ENCODE results near the gene MTCL3.
A peak's percentile ranks its signal among the peaks of the same experiment; 100 is the strongest.

The MTCL3 gene

GRCh38 chr6:127514773-127515227, 4.3 kb downstream of the MTCL3 start (continued):
- TF ChIP-seq ATF1 (CRISPR knock-in tag; IDR thresholded peaks at IDR 0.05), result no peak
- TF ChIP-seq, protein P1, sequence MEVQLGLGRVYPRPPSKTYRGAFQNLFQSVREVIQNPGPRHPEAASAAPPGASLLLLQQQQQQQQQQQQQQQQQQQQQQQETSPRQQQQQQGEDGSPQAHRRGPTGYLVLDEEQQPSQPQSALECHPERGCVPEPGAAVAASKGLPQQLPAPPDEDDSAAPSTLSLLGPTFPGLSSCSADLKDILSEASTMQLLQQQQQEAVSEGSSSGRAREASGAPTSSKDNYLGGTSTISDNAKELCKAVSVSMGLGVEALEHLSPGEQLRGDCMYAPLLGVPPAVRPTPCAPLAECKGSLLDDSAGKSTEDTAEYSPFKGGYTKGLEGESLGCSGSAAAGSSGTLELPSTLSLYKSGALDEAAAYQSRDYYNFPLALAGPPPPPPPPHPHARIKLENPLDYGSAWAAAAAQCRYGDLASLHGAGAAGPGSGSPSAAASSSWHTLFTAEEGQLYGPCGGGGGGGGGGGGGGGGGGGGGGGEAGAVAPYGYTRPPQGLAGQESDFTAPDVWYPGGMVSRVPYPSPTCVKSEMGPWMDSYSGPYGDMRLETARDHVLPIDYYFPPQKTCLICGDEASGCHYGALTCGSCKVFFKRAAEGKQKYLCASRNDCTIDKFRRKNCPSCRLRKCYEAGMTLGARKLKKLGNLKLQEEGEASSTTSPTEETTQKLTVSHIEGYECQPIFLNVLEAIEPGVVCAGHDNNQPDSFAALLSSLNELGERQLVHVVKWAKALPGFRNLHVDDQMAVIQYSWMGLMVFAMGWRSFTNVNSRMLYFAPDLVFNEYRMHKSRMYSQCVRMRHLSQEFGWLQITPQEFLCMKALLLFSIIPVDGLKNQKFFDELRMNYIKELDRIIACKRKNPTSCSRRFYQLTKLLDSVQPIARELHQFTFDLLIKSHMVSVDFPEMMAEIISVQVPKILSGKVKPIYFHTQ (CRISPR knock-in tag; IDR thresholded peaks at IDR 0.05), result 0 out of 2 replicates have a peak, but pooled peaks have one; percentile 61

- no peaks in the 10 kb centered on the region for H3K9me3 Mint-ChIP-seq
- ATAC-seq (no peak), DNase-seq (ENCODE audit: low spot score) (no peak)
- ChIA-PET CTCF (interaction anchor here (1.2 to 4.0 kb wide), 7 partner anchors 14 to 223 kb away, joined by 6 to 106 read pairs (median 33); partner anchors contain the start of gene KIAA0408), POLR2A (interaction anchor here (2.0 to 3.1 kb wide), 2 partner anchors 31 to 55 kb away, joined by 10 to 24 read pairs; partner anchors contain the start of gene KIAA0408)
- H3K4me3 Mint-ChIP-seq, result peak overlapping the region; percentile 92
- H3K4me1 Mint-ChIP-seq, result peaks cover 27% of the 10 kb centered on the region
- TF ChIP-seq, protein P2, sequence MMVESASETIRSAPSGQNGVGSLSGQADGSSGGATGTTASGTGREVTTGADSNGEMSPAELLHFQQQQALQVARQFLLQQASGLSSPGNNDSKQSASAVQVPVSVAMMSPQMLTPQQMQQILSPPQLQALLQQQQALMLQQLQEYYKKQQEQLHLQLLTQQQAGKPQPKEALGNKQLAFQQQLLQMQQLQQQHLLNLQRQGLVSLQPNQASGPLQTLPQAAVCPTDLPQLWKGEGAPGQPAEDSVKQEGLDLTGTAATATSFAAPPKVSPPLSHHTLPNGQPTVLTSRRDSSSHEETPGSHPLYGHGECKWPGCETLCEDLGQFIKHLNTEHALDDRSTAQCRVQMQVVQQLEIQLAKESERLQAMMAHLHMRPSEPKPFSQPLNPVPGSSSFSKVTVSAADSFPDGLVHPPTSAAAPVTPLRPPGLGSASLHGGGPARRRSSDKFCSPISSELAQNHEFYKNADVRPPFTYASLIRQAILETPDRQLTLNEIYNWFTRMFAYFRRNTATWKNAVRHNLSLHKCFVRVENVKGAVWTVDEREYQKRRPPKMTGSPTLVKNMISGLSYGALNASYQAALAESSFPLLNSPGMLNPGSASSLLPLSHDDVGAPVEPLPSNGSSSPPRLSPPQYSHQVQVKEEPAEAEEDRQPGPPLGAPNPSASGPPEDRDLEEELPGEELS (CRISPR knock-in tag; IDR thresholded peaks at IDR 0.05), result no peak
- TF ChIP-seq, protein P3, sequence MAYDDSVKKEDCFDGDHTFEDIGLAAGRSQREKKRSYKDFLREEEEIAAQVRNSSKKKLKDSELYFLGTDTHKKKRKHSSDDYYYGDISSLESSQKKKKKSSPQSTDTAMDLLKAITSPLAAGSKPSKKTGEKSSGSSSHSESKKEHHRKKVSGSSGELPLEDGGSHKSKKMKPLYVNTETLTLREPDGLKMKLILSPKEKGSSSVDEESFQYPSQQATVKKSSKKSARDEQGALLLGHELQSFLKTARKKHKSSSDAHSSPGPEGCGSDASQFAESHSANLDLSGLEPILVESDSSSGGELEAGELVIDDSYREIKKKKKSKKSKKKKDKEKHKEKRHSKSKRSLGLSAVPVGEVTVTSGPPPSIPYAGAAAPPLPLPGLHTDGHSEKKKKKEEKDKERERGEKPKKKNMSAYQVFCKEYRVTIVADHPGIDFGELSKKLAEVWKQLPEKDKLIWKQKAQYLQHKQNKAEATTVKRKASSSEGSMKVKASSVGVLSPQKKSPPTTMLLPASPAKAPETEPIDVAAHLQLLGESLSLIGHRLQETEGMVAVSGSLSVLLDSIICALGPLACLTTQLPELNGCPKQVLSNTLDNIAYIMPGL (CRISPR knock-in tag; IDR thresholded peaks at IDR 0.05), result no peak
- TF ChIP-seq, protein P4, sequence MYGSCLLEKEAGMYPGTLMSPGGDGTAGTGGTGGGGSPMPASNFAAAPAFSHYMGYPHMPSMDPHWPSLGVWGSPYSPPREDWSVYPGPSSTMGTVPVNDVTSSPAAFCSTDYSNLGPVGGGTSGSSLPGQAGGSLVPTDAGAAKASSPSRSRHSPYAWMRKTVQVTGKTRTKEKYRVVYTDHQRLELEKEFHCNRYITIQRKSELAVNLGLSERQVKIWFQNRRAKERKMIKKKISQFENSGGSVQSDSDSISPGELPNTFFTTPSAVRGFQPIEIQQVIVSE (CRISPR knock-in tag; IDR thresholded peaks at IDR 0.05; ENCODE audit: borderline replicate concordance), result no peak
- TF ChIP-seq FOXK1 (CRISPR knock-in tag; IDR thresholded peaks at IDR 0.05) (no peak), IRF2 (CRISPR knock-in tag; IDR thresholded peaks at IDR 0.05; ENCODE audit: borderline replicate concordance, low read depth) (no peak)
- H3K27ac Mint-ChIP-seq, result no peak overlapping the region
- H3K27me3 Mint-ChIP-seq (ENCODE audit: low read depth), result peaks cover 26% of the 10 kb centered on the region
- H3K36me3 Mint-ChIP-seq, result peaks cover 32% of the 10 kb centered on the region
Measured at GRCh38 chr6:127514179-127514772, 4.9 kb downstream of the MTCL3 start.

GRCh38 chr6:127513425-127513824, 5.7 kb downstream of the MTCL3 start:
- POLR2A ChIA-PET, result no interaction called here
- H3K4me1 Mint-ChIP-seq, result peaks cover 26% of the 10 kb centered on the region
- H3K4me3 Mint-ChIP-seq, result no peak overlapping the region
- peaks cover 32% of the 10 kb centered on the region for H3K36me3 Mint-ChIP-seq
- TF ChIP-seq NR1H2 (CRISPR knock-in tag; IDR thresholded peaks at IDR 0.05), result no peak
- no peak for TF ChIP-seq ETV6 (CRISPR knock-in tag; IDR thresholded peaks at IDR 0.05)
- TF ChIP-seq ZNF396 (CRISPR knock-in tag; IDR thresholded peaks at IDR 0.05; ENCODE audit: borderline replicate concordance), result no peak
- TF ChIP-seq ZNF671 (CRISPR knock-in tag; IDR thresholded peaks at IDR 0.05), result no peak
- no peak overlapping the region for H3K27ac Mint-ChIP-seq
- H3K27me3 Mint-ChIP-seq (ENCODE audit: low read depth), result peaks cover 26% of the 10 kb centered on the region
- DNase-seq (ENCODE audit: low spot score) (no peak), ATAC-seq (no peak)
- CTCF ChIA-PET, result interaction anchor here (0.6 to 4.0 kb wide), 3 partner anchors 26 to 1888 kb away, joined by 3 to 106 read pairs (median 38); no protein-coding TSS in a partner anchor
- H3K9me3 Mint-ChIP-seq, result no peaks in the 10 kb centered on the region

GRCh38 chr6:127510876-127511275, 8.3 kb downstream of the MTCL3 start:
- ATAC-seq (no peak), DNase-seq (ENCODE audit: low spot score) (no peak)
- no peak overlapping the region for H3K4me3 Mint-ChIP-seq
- peaks cover 32% of the 10 kb centered on the region for H3K36me3 Mint-ChIP-seq
- ChIA-PET POLR2A (no interaction called here), CTCF (interaction anchor here (0.9 to 1.4 kb wide), 2 partner anchors 9 to 10 kb away, joined by 3 read pairs; partner anchors contain the start of gene MTCL3)
- H3K9me3 Mint-ChIP-seq, result no peaks in the 10 kb centered on the region
- peaks cover 26% of the 10 kb centered on the region for H3K27me3 Mint-ChIP-seq (ENCODE audit: low read depth)
- no peak overlapping the region for H3K27ac Mint-ChIP-seq
- H3K4me1 Mint-ChIP-seq, result peaks cover 12% of the 10 kb centered on the region
- TF ChIP-seq JUN (CRISPR knock-in tag; IDR thresholded peaks at IDR 0.05) (no peak), MAX (CRISPR knock-in tag; IDR thresholded peaks at IDR 0.05) (no peak), ZNF425 (CRISPR knock-in tag; conservative IDR thresholded peaks at IDR 0.05) (no peak), E2F4 (CRISPR knock-in tag; IDR thresholded peaks at IDR 0.05; ENCODE audit: borderline replicate concordance, low read depth) (no peak), GRHL2 (CRISPR knock-in tag; IDR thresholded peaks at IDR 0.05; ENCODE audit: insufficient replicate concordance, severe bottlenecking) (no peak), ATF3 (CRISPR knock-in tag; conservative IDR thresholded peaks at IDR 0.05) (no peak)
